ENCODE measurements around the gene COG5.

COG5 gene

GRCh38 chr7:107446531-107446930 lies 117.2 kb downstream of the COG5 start:
- H3K36me3 ChIP-seq (ENCODE audit: control insufficient read depth in 2 of 2, insufficient read depth in 1 of 2, low read length in 2 of 2), result no peaks in the 10 kb centered on the region
- no peak overlapping the region for H3K27ac ChIP-seq (ENCODE audit: extremely low read depth, low read depth, low read length)
- TF ChIP-seq OVOL3 (tag by site-specific recombination; IDR thresholded peaks at IDR 0.05) (no peak), ZNF518A (tag by site-specific recombination; conservative IDR thresholded peaks at IDR 0.05; ENCODE audit: low read depth) (no peak)
- TF ChIP-seq, protein P1, sequence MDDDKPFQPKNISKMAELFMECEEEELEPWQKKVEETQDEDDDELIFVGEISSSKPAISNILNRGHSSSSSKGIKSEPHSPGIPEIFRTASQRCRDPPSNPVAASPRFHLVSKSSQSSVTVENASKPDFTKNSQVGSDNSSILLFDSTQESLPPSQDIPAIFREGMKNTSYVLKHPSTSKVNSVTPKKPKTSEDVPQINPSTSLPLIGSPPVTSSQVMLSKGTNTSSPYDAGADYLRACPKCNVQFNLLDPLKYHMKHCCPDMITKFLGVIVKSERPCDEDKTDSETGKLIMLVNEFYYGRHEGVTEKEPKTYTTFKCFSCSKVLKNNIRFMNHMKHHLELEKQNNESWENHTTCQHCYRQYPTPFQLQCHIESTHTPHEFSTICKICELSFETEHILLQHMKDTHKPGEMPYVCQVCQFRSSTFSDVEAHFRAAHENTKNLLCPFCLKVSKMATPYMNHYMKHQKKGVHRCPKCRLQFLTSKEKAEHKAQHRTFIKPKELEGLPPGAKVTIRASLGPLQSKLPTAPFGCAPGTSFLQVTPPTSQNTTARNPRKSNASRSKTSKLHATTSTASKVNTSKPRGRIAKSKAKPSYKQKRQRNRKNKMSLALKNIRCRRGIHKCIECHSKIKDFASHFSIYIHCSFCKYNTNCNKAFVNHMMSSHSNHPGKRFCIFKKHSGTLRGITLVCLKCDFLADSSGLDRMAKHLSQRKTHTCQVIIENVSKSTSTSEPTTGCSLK (tag by site-specific recombination; IDR thresholded peaks at IDR 0.05), result no peak
- TF ChIP-seq, protein P2, sequence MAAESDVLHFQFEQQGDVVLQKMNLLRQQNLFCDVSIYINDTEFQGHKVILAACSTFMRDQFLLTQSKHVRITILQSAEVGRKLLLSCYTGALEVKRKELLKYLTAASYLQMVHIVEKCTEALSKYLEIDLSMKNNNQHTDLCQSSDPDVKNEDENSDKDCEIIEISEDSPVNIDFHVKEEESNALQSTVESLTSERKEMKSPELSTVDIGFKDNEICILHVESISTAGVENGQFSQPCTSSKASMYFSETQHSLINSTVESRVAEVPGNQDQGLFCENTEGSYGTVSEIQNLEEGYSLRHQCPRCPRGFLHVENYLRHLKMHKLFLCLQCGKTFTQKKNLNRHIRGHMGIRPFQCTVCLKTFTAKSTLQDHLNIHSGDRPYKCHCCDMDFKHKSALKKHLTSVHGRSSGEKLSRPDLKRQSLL (tag by site-specific recombination; IDR thresholded peaks at IDR 0.05), result no peak
- TF ChIP-seq, protein P3, sequence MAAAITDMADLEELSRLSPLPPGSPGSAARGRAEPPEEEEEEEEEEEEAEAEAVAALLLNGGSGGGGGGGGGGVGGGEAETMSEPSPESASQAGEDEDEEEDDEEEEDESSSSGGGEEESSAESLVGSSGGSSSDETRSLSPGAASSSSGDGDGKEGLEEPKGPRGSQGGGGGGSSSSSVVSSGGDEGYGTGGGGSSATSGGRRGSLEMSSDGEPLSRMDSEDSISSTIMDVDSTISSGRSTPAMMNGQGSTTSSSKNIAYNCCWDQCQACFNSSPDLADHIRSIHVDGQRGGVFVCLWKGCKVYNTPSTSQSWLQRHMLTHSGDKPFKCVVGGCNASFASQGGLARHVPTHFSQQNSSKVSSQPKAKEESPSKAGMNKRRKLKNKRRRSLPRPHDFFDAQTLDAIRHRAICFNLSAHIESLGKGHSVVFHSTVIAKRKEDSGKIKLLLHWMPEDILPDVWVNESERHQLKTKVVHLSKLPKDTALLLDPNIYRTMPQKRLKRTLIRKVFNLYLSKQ (tag by site-specific recombination; IDR thresholded peaks at IDR 0.05; ENCODE audit: borderline replicate concordance), result no peak
- TF ChIP-seq, protein P4, sequence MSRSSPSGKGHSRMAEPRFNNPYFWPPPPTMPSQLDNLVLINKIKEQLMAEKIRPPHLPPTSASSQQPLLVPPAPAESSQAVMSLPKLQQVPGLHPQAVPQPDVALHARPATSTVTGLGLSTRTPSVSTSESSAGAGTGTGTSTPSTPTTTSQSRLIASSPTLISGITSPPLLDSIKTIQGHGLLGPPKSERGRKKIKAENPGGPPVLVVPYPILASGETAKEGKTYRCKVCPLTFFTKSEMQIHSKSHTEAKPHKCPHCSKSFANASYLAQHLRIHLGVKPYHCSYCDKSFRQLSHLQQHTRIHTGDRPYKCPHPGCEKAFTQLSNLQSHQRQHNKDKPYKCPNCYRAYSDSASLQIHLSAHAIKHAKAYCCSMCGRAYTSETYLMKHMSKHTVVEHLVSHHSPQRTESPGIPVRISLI (tag by site-specific recombination; IDR thresholded peaks at IDR 0.05), result no peak
- ChIA-PET POLR2A (no interaction called here), CTCF (no interaction called here)
- H3K4me1 ChIP-seq (ENCODE audit: control insufficient read depth, insufficient read depth, low read length), result no peaks in the 10 kb centered on the region
- no peaks in the 10 kb centered on the region for H3K9me3 ChIP-seq (ENCODE audit: control insufficient read depth, insufficient read depth, low read depth, low read length)
- H3K4me3 ChIP-seq (ENCODE audit: low read depth, low read length), result no peak overlapping the region

DNA sequence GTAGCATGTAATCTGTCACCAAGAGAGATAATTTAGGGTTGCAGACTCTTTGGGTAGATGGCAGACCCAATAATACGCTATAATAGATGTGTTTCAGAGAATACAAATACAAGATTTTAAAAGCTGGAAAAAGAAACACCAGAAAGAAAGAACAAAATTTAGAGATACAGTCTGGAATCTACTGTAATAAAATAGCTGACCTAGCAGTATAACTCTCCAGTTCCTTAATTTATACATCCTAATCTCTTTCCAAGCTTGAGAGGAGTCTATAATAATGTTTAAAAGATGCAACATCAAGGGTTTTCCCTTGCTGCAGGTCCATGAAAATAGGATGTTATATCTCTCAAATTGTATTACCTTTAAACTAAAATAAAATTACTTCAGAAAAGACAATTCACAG lies 121.0 kb downstream of the COG5 start:
- POLR2A ChIA-PET, result no interaction called here
- H3K36me3 ChIP-seq (ENCODE audit: control insufficient read depth in 2 of 2, insufficient read depth in 1 of 2, low read length in 2 of 2), result no peaks in the 10 kb centered on the region
- H3K4me1 ChIP-seq (ENCODE audit: control insufficient read depth, insufficient read depth, low read length), result no peaks in the 10 kb centered on the region
- H3K9me3 ChIP-seq (ENCODE audit: control insufficient read depth, insufficient read depth, low read depth, low read length), result no peaks in the 10 kb centered on the region
- H3K27ac ChIP-seq (ENCODE audit: extremely low read depth, low read depth, low read length), result no peak overlapping the region
- TF ChIP-seq ZNF768 (tag by site-specific recombination; IDR thresholded peaks at IDR 0.05) (no peak), ZNF10 (tag by site-specific recombination; IDR thresholded peaks at IDR 0.05) (no peak), ZNF654 (tag by site-specific recombination; IDR thresholded peaks at IDR 0.05; ENCODE audit: low read depth) (no peak), ZNF626 (tag by site-specific recombination; IDR thresholded peaks at IDR 0.05) (no peak), ZNF23 (tag by site-specific recombination; IDR thresholded peaks at IDR 0.05; ENCODE audit: borderline replicate concordance) (no peak), ZXDB (tag by site-specific recombination; IDR thresholded peaks at IDR 0.05) (no peak), ZFP3 (tag by site-specific recombination; IDR thresholded peaks at IDR 0.05; ENCODE audit: low read depth) (no peak), ZNF174 (tag by site-specific recombination; IDR thresholded peaks at IDR 0.05) (no peak), ZNF624 (tag by site-specific recombination; IDR thresholded peaks at IDR 0.05) (no peak), ZNF112 (tag by site-specific recombination; IDR thresholded peaks at IDR 0.05) (no peak)
- TF ChIP-seq, protein P2 (tag by site-specific recombination; IDR thresholded peaks at IDR 0.05), result no peak
- TF ChIP-seq, protein P5, sequence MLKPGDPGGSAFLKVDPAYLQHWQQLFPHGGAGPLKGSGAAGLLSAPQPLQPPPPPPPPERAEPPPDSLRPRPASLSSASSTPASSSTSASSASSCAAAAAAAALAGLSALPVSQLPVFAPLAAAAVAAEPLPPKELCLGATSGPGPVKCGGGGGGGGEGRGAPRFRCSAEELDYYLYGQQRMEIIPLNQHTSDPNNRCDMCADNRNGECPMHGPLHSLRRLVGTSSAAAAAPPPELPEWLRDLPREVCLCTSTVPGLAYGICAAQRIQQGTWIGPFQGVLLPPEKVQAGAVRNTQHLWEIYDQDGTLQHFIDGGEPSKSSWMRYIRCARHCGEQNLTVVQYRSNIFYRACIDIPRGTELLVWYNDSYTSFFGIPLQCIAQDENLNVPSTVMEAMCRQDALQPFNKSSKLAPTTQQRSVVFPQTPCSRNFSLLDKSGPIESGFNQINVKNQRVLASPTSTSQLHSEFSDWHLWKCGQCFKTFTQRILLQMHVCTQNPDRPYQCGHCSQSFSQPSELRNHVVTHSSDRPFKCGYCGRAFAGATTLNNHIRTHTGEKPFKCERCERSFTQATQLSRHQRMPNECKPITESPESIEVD (tag by site-specific recombination; IDR thresholded peaks at IDR 0.05), result no peak
- H3K4me3 ChIP-seq (ENCODE audit: low read depth, low read length), result no peak overlapping the region
- CTCF ChIA-PET, result no interaction called here

Measured in HEK293 (cell line).